ENCODE measurements around the gene KIAA1191.
A peak's percentile ranks its signal among the peaks of the same experiment; 100 is the strongest.

KIAA1191 gene

GRCh38 chr5:176389135-176390123, 27.9 kb upstream of the KIAA1191 start:
- DNase-seq (ENCODE audit: low read depth) = no peak

DNA sequence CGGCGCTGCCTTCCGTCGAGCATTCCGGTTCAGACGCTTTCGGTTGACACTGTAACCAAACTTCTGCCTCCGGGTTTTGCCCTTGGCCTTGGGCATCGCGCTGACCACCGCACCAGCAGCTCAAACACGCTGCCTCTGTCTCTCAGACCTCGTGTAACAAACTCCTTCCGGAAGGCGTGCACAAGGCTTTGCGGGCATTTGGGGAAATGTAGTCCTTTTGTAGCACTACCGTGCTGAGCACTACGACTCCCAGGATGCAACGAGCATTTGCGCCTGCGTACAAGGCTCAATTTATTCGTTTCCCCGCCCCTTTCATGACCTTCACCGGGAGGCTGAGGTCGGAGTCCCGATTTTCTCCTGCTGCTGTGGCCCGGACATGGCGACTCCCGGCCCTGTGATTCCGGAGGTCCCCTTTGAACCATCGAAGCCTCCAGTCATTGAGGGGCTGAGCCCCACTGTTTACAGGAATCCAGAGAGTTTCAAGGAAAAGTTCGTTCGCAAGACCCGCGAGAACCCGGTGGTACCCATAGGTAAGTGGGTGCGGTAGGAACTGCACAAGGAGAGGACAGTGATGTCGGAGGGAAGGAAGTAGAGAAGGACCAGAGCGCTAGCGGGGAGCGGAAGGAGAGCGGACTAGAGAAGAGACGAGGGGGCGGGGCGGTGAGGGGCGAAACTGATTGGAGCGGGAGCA, 27.0 kb upstream of the KIAA1191 start, which contains the start of the genes HIGD2A and NOP16:
Gene HIGD2A, plus strand, starts transcription at position 308 of the 691 bp plus-strand sequence. Its CDS starts 69 bp downstream, at position 377.
Gene NOP16, minus strand, starts transcription at position 155 of the 691 bp plus-strand sequence. Its CDS starts 59 bp downstream, at position 96.
- peak; percentile 100 for DNase-seq (ENCODE audit: low read depth)

GRCh38 chr5:176388003-176388443, 26.5 kb upstream of the KIAA1191 start:
- no peak for DNase-seq (ENCODE audit: low read depth)

DNA sequence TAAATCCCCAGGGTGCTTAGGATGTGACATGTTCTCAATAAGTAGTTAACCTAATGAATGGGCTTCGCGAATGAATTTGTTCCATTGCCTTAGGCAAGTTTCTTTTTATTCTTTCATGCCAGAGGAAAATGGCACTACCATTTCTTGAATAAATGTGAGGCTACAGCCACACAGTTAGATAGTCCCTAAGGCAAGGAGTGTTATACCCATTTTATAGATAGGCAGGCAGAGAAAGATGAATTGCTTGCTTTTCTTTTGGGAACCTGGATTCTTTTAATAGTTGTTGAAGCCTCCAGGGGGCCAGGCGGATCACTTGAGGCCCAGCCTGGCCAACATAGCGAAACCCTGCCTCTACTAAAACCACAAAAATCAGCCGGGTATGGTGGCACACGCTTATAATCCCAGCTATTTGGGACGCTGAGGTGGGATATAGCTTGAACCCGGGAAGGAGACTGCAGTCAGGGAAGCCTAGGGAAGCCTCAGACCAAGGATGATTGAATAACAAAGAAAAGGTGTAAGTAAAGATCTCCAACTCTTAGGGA, 25.9 kb upstream of the KIAA1191 start:
- no peak for DNase-seq (ENCODE audit: low read depth)

- no peak for DNase-seq (ENCODE audit: low read depth)
Observed at GRCh38 chr5:176386491-176386890, 24.9 kb upstream of the KIAA1191 start.

DNA sequence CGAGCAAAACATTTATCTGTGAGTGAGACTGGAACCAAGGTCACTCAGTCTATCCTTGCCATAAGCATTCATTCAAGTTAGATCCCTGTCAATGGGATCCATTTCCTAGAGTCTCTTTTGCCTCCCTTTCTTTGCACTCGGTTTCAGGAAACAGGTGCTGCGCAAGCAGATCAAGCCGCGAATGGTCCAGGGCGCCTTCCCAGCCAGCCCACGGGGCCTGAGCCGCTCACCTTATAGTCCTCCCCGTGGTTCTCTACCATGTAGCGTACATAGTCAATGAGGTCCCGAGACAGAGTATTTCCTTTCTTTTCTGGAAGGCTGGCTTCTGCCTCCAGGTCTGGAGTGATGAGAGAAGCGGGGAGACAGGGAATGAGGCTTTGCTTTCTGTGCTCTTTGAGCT, 23.4 kb upstream of the KIAA1191 start:
- no peak for DNase-seq (ENCODE audit: low read depth)

- no peak for DNase-seq (ENCODE audit: low read depth)
Observed at GRCh38 chr5:176384366-176384930, 22.9 kb upstream of the KIAA1191 start.

- DNase-seq (ENCODE audit: low read depth) = no peak
Observed at GRCh38 chr5:176383961-176384360, 22.4 kb upstream of the KIAA1191 start.

DNA sequence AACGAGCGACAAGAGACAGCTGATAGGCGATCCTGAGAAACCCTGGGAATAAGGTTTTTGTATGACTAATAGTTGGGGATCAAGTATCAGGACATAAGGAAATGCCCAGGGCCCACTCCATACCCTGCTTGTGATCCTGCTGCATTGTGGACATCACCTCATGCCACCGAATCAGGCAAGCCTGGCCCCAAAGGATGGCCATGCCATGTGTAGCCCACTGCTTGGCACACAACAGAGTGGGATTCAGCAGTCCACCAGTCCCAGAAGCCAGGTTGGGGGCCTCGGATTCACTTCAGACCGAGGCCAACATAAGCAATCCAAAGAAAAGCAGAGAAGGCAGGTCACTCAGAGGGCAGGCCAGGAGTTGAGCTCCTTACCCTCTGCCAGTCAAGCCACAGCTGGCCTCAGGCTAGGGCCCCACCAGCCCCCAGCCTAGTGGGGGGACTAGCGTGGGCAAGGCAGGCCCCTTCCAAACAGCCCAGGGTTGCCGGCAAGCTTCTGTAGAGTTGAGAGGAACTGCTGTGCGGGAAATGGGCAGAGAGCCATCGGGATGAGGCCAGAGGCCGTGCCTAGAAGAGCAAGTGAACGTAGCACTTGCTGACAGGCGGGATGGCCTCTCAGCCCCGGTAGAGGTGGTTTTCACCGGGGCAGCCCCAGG, 21.8 kb upstream of the KIAA1191 start:
- DNase-seq (ENCODE audit: low read depth) = no peak

DNA sequence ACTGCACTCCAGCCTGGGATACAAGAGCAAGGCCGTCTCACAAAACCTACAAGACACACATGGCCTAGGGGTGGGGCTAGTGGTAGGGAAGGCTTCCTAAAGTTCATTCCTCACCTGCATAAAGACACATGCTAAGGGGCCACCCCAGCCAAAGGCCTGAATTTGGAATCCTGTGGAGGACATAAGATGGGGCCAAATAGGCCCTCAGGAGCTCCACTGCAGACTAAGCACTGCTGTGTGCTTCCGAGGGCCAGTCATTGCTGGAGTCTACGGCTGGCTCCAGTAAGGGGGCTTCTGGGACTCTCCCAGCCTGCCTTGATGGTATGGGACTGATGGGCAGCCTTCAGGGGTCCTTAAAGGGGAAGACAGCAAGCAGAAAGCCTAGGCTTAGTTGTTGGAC, 21.2 kb upstream of the KIAA1191 start:
- DNase-seq (ENCODE audit: low read depth) = no peak

DNA sequence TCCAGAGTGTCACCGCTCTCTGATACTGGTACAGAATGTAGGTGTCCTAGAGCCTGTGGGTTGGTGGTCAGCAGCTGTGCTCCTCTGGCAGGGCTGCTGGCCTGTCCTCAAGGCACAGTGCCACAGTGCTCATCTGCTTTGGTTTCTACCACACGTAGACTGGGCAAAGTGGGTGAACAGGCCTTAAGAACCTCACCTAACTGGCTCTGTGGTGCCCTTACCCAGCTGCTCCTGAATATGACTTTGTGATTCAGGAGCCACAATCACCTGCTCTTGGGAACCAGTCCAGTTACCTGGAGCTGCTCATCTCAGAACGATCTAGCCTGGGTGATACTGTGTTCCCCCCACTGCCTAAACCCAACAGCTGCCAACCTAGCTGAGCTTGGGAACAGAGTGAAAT, 20.4 kb upstream of the KIAA1191 start:
- DNase-seq (ENCODE audit: low read depth) = no peak

GRCh38 chr5:176381423-176381822, 19.9 kb upstream of the KIAA1191 start:
- no peak for DNase-seq (ENCODE audit: low read depth)

DNA sequence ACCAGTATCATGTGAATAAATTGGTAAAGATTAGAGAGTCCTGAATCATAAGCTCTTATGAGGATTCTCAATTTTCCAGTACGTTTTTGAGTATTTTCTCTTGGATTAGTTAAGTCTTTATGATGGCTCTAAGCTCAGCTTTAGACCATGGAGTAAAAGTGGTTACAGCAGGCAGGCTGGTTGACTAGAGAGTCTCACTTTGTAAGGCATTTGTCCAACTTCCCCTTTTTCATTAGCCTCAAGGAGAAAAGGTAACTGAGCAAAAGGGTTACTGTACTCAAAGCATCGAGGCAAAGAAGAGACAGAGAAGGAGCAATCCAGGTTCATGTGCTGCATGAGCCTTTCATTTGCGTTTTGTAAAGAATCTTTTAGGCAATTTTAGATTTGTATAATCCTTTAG, 18.3 kb upstream of the KIAA1191 start:
- DNase-seq (ENCODE audit: low read depth) = no peak

DNA sequence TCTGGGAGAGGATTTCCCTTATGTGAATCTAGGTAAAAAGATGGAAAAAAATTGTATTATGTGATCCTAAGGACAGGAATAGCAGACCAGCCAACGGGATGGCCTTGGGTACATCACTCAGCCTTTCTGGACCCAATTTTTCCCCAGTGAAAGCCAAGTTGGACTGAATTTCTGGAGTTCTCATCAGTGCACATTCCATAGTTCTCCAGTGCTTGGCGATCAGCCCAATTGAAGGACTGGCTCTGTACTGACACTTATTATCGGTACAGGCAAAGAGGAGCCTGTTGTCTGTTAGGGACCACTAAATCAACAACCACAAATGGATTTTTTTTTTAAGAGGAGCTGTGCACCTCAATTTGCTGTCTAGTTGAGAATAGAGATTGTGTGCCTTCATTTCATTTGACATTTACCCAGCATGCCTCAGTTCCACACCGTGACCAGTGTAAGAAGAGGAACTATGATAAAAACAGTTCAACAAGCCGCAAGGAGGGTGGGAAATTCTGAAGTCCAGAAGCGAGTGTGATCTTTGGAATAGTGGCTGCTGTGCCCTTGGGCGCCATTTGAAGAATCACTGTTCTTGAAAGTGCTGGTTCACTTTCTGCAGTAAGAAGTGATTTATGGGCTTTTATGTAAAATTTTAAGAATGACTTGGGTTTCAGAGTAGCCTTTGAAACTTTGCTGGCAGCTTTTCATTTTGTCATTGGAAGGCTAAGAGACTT, 11.7 kb upstream of the KIAA1191 start:
- no peak for DNase-seq (ENCODE audit: low read depth)

- no peak for DNase-seq (ENCODE audit: low read depth)
Observed at GRCh38 chr5:176371621-176372539, 10.3 kb upstream of the KIAA1191 start.

- DNase-seq (ENCODE audit: low read depth) = no peak
Observed at GRCh38 chr5:176369934-176370711, 8.6 kb upstream of the KIAA1191 start.

DNA sequence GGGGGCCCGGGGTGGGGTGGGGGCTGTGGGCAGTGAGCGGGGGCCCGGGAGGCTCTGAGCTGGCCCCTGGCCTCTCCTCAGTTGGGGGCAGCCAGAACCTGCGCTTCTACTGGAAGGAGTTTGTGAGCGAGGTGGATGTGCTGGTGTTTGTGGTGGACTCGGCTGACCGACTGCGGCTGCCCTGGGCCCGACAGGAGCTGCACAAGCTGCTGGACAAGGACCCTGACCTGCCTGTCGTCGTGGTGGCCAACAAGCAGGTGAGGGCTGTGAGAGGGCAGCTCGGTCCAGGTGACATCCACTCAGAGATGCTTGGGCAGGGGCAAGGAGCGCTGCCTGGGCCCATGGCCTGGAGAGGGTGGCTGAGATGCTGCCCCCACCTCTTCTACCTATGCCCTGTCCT, 7.2 kb upstream of the KIAA1191 start:
- no peak for DNase-seq (ENCODE audit: low read depth)

GRCh38 chr5:176366232-176366894, 4.8 kb upstream of the KIAA1191 start:
- DNase-seq (ENCODE audit: low read depth) = no peak
